HG03558 (cell line): Measurements from ENCODE around the gene NUDT16L1.

Source experiments
- ATAC-seq: cut with Tn5 transposase; IDR thresholded peaks from one replicate; pipeline ENCODE4 v1.9.1; 2021; ENCODE audit warnings: moderate number of reproducible peaks; ENCODE audit not compliant: unreplicated experiment; ENCODE audit errors: extremely low read depth

The NUDT16L1 gene

DNA sequence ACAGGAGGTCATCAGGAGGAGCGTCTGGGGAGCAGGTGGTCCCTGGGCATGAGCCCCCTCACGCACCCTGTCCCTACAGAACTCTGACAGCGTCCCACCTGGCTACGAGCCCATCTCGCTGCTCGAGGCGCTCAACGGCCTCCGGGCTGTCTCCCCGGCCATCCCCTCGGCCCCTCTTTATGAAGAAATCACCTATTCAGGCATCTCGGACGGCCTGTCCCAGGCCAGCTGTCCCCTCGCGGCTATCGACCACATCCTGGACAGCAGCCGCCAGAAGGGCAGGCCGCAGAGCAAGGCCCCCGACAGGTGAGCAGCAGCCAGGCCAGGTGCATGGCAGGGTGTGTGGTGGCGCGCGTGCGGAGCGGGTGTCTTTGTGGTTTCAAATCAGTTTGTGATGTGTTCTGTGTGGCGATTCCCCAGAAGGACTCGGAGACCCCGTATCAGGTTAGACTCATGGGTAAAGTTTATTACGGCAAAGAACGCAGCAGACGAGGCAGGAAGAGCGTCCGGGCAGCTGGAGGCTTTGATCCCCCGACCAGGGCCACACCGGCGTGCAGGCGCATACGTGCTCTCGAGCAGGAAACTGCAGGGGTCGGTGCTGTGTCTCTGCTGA, 11.8 kb upstream of the NUDT16L1 start:
- ATAC-seq = no peak

- ATAC-seq = no peak
These were observed 11.2 kb upstream of the NUDT16L1 start for GRCh38 chr16:4682084-4682591.

GRCh38 chr16:4682616-4683254, 10.6 kb upstream of the NUDT16L1 start:
- ATAC-seq = no peak

DNA sequence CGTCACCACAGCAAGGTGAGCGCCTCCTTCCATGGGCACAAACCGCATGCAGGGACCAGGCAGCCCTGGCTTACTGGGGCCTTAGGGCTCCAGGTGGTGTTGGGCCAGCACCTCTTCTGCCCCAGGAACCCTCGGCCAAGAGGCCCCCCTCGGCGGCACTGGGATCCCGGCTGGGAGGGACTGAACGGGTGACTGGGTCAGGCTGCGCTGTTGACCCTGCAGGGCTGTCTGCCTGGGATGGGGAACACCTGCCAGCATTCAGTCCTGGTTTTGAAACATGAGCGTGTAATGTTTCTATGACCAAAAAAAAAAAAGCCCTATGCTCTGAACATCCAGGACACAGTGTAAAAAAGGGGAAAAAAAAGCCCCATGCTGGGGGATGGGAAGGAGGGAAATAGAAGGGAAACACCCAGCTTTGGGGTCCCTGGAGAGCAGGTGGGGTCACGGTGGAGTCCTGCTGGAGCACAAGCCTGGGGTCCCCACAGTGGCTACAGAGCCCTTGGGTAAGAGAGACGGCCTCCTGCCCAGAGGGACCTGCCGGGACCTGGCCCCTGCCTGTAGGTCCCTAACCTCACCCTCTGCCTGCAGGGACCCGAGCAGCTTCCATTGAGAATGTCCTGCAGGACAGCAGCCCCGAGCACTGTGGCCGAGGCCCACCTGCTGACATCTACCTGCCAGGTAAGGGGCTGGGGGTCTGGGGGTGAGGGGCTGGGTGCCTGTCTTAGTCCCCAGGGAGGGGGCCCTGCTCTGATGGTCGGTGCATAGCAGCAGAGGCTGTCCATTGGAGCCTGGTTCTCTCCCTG, 9.9 kb upstream of the NUDT16L1 start:
- no peak for ATAC-seq

GRCh38 chr16:4684058-4684715, 9.2 kb upstream of the NUDT16L1 start:
- ATAC-seq = no peak

DNA sequence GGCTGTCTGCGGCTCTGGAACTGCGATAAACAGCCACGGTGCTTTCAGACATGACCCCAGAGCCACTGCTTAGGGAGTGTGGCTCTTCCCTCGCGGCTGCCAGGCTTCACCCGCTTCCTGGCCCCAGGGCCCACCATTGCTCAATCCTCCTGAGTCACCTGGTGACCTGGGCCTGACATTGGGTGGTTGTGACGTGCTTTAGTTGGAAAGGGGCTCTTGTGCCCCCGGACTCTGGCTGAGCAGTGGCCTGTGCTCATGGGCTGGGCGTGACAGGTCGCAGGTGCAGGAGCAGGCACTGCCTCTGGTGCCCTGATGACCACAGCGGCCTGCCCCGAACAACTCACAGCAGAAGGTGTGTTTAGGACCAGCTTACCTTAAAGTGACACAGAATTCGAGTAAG, 8.6 kb upstream of the NUDT16L1 start:
- no peak for ATAC-seq

DNA sequence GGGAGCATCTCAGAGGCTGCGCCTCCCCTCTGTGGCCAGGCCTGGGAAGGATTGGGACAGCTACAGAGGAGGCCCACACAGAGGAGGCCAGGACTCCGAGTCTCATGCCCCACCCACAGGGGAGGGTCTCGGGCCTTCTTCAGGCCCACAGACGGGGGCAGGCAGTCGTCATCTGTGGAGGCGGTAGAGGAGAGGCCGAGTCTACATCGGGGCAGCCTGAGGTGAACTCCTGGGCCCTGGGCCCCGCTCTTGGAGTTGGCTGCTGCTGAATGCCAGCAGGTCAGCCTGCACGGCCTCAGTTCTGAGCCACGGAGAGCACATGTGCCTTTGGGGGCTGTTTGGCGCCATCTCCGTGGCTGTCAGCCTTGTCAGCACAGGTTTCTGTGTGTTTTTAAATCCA, 8.1 kb upstream of the NUDT16L1 start:
- no peak for ATAC-seq

- ATAC-seq = no peak
These were observed 7.4 kb upstream of the NUDT16L1 start for GRCh38 chr16:4685776-4686496.

- ATAC-seq = no peak
These were observed 6.7 kb upstream of the NUDT16L1 start for GRCh38 chr16:4686497-4687210.

GRCh38 chr16:4687416-4687815, 5.9 kb upstream of the NUDT16L1 start:
- ATAC-seq = no peak

DNA sequence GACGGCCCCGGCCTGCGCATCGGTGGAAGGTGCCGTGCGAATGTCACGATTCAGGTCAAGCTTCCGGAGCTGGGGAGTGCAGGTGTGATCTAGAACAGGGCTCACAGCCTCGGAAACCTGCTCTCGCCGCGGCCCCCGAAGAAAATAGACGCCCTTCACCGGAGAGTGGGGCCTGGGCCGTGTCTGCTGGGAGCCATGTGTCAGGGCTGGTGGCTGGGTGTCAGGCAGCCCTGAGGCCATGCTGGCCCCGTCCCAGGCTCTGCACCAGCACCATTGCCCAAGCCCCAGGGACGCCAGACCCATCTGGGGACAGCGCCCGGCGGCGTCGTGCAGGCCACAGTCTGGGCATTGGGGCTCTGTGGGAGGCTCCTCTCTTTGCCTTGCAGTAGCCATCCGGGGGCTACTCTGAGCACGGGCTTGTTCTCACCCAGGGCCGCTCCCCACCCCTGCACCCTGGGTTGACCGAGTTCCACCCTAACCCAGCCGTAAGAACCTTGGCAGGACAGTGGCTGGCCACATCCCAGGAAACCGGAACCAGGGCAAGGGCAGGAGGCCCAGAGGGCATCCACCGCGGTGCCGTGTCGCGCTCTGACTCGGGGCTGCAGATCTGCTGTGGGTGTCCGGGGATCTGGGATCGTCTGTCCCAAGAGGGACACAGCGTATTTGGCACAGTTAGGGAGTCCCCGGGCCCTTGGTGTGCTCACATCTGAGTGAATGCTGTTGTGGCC, 5.3 kb upstream of the NUDT16L1 start:
- no peak for ATAC-seq

GRCh38 chr16:4688674-4689045, 4.7 kb upstream of the NUDT16L1 start:
- no peak for ATAC-seq

DNA sequence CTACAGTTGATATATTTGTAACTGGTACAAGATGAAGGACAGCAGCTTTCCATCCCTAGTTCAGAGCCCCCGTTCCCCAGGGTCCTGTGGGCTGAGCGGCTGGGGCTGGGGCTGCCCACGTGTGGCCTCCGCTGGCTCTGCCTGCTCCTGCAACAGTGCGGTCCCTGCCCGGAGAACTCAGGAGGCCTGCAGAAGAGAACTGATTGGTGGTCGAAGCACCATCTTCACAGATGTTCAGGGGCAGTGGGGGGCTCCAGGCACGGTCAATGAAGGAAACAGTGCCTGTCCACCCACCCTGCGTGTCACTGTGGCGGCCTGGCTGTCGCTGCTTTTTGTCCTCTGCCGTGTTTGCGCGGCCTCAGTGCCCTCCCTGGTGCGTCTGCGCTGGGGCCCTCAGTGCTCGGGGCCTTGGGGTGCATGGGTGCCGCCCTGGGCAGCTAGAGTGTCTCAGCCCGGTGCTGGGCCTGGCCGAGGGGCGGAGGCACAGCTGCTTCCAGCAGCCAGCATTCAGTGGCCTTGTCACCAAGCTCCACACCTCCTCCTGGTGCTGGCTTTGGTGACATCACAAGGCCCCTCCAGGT, 4.2 kb upstream of the NUDT16L1 start:
- ATAC-seq = no peak

DNA sequence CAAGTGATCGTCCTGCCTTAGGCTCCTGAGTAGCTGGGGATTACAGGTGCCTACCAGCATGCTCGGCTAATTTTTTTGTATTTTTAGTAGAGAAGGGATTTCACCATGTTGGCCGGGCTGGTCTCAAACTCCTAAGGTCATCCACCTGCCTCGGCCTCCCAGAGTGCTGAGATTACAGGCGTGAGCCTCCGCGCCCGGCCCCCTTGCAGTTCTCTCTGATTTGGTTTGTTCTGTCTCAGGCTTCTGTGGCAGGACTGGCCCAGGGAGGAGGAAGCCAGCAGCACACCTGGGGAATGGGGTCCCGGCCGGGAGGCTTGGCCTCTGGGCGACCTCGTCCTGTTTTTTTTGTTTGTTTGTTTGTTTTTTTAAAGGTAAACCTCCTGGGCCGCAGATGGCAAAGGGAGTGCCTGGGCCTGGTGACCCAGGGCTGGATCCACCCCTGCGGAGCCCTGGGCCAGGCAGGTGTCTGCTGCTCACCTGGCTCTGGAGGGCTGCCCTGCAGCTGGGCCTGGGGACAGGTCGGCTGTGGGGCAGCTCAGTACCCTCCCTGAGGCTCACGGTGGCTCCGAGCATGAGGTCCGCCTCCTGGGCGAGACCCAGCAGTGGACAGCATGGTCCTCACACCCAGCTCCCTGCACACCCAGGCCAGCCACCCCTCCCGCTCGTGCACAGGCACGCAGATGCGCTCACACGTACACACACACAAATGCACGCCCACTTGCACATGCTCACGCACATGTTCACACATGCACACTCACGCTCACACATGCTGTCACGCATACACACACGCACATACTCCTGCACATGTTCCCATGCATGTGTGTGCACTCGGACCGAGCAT, 3.3 kb upstream of the NUDT16L1 start:
- no peak for ATAC-seq

DNA sequence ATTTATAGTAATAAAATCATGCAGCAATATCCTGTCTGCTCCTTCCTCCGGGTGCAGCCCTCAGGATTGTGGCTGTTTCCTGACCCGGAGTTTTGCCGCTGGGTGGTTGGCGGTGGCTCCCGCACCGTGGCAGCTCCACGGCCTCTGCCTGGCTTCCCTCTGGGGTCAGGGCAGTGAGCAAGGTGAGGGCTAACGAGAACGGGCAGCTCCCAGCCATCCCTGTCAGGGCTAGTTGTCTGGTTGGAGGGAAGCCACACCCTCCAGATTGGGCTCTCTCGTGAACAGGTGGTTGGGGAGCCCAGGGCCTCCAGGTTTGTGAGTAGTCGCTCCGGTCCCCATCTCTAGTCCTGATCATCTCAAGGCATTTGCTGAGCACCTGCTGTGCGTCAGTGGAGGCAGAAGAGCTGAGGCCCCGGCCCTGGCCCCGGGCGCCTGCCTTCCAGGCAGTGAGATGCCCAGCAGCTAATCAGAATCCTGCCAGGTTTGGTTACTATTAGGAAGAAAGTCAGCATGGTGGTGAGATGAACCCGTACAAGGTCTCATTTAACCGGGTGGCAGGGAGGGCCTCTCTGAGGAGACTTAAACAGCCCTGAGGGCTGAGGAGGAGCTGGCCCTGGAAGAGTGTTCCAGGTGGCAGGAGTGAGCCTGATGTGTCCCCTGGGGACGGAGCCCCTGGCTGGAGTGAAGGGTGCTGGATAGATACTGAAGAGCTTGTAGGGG, 2.3 kb upstream of the NUDT16L1 start:
- ATAC-seq = no peak

- no peak for ATAC-seq
These were observed 1.5 kb upstream of the NUDT16L1 start for GRCh38 chr16:4691666-4692412.
